ENCODE measurements around the gene TMEM150C.

DNA sequence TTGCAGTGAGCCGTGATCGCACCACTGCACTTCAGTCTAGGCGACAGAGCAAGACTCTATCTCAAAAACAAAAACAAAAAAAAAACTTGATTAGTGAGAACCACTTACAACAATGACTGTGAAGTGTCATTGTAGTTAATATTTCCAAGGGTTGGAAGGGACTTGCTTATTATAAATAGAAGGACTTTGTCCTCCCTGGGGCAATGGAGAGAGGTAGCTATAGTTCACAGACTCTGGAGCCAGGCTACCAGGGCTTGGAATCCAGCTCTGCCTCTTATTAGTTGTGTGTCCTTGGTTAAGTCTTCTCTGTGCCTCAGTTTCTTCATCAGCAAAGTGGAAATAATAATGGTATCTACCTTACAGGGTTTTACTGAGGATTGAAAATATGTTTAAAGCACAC is 51.6 kb downstream of the TMEM150C start:
- TF ChIP-seq, protein P1, sequence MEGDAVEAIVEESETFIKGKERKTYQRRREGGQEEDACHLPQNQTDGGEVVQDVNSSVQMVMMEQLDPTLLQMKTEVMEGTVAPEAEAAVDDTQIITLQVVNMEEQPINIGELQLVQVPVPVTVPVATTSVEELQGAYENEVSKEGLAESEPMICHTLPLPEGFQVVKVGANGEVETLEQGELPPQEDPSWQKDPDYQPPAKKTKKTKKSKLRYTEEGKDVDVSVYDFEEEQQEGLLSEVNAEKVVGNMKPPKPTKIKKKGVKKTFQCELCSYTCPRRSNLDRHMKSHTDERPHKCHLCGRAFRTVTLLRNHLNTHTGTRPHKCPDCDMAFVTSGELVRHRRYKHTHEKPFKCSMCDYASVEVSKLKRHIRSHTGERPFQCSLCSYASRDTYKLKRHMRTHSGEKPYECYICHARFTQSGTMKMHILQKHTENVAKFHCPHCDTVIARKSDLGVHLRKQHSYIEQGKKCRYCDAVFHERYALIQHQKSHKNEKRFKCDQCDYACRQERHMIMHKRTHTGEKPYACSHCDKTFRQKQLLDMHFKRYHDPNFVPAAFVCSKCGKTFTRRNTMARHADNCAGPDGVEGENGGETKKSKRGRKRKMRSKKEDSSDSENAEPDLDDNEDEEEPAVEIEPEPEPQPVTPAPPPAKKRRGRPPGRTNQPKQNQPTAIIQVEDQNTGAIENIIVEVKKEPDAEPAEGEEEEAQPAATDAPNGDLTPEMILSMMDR (IDR thresholded peaks at IDR 0.05), result no peak
- TF ChIP-seq MXD4 (CRISPR knock-in tag; IDR thresholded peaks at IDR 0.05; ENCODE audit: borderline replicate concordance) (no peak), RORB (CRISPR knock-in tag; IDR thresholded peaks at IDR 0.05) (no peak), ETV6 (CRISPR knock-in tag; IDR thresholded peaks at IDR 0.05) (no peak), ARID4B (CRISPR knock-in tag; IDR thresholded peaks at IDR 0.05; ENCODE audit: borderline replicate concordance) (no peak), NFYB (CRISPR knock-in tag; conservative IDR thresholded peaks at IDR 0.05; ENCODE audit: low read depth) (no peak), TEAD4 (CRISPR knock-in tag; IDR thresholded peaks at IDR 0.05) (no peak), SMAD3 (CRISPR knock-in tag; IDR thresholded peaks at IDR 0.05; ENCODE audit: borderline replicate concordance) (no peak)
- TF ChIP-seq, protein P2, sequence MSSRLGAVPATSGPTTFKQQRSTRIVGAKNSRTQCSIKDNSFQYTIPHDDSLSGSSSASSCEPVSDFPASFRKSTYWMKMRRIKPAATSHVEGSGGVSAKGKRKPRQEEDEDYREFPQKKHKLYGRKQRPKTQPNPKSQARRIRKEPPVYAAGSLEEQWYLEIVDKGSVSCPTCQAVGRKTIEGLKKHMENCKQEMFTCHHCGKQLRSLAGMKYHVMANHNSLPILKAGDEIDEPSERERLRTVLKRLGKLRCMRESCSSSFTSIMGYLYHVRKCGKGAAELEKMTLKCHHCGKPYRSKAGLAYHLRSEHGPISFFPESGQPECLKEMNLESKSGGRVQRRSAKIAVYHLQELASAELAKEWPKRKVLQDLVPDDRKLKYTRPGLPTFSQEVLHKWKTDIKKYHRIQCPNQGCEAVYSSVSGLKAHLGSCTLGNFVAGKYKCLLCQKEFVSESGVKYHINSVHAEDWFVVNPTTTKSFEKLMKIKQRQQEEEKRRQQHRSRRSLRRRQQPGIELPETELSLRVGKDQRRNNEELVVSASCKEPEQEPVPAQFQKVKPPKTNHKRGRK (CRISPR knock-in tag; IDR thresholded peaks at IDR 0.05; ENCODE audit: borderline replicate concordance), result no peak
- TF ChIP-seq, protein P3, sequence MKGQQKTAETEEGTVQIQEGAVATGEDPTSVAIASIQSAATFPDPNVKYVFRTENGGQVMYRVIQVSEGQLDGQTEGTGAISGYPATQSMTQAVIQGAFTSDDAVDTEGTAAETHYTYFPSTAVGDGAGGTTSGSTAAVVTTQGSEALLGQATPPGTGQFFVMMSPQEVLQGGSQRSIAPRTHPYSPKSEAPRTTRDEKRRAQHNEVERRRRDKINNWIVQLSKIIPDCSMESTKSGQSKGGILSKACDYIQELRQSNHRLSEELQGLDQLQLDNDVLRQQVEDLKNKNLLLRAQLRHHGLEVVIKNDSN (CRISPR knock-in tag; IDR thresholded peaks at IDR 0.05), result no peak

All from WTC11 (cell line).